HEK293T (cell line): ENCODE measurements around the gene CRHR2.

Experiments
- CTCF ChIA-PET: fragments of 350-600 bp; formaldehyde crosslinking; extraction: SDS; loops from one replicate; lab custom pipeline; 2021; ENCODE audit warnings: antibody characterized with exemption, inconsistent platforms; lab: Yijun Ruan, JAX
- POLR2A ChIA-PET: fragments of 350-600 bp; formaldehyde crosslinking; extraction: SDS; loops from one replicate; lab custom pipeline; 2020; ENCODE audit warnings: antibody characterized with exemption, inconsistent platforms; lab: Yijun Ruan, JAX
- DNase-seq: peaks from one replicate; pipeline ENCODE4 v3.0.0; 2012; ENCODE audit warnings: mixed read lengths; ENCODE audit errors: extremely low spot score
- ARNT ChIP-seq: fragments of 450-650 bp; IDR thresholded peaks from 2 replicates; pipeline ENCODE4 v1.6.1; 2017; ENCODE audit warnings: mild to moderate bottlenecking
- BHLHE40 ChIP-seq: fragments of 450-650 bp; IDR thresholded peaks from 2 replicates; pipeline ENCODE4 v1.6.1; 2016; ENCODE audit warnings: mild to moderate bottlenecking, moderate library complexity, borderline replicate concordance
- CTBP1 ChIP-seq: fragments of 450-650 bp; IDR thresholded peaks from 2 replicates; pipeline ENCODE4 v1.6.1; 2016; ENCODE audit warnings: borderline replicate concordance
- ELF4 ChIP-seq: fragments of 450-650 bp; IDR thresholded peaks from 2 replicates; pipeline ENCODE4 v1.6.1; 2017; ENCODE audit warnings: antibody characterized with exemption
- FOXA1 ChIP-seq: fragments of 450-650 bp; IDR thresholded peaks from 2 replicates; pipeline ENCODE4 v1.6.1; 2016; ENCODE audit warnings: mild to moderate bottlenecking
- FOXK2 ChIP-seq: fragments of 450-650 bp; IDR thresholded peaks from 2 replicates; pipeline ENCODE4 v1.6.1; 2016; ENCODE audit warnings: mild to moderate bottlenecking
- FOXM1 ChIP-seq: fragments of 450-650 bp; IDR thresholded peaks from 2 replicates; pipeline ENCODE4 v1.6.1; 2017; ENCODE audit warnings: mild to moderate bottlenecking, borderline replicate concordance
- HDGF ChIP-seq: fragments of 450-650 bp; IDR thresholded peaks from 2 replicates; pipeline ENCODE4 v1.6.1; 2017; ENCODE audit warnings: antibody characterized with exemption, borderline replicate concordance
- L3MBTL2 ChIP-seq: fragments of 450-650 bp; conservative IDR thresholded peaks from 2 replicates; pipeline ENCODE4 v1.6.1; 2016; ENCODE audit warnings: mild to moderate bottlenecking
- LEF1 ChIP-seq: fragments of 450-650 bp; IDR thresholded peaks from 2 replicates; pipeline ENCODE4 v1.6.1; 2017; ENCODE audit warnings: mild to moderate bottlenecking, borderline replicate concordance
- NFRKB ChIP-seq: fragments of 450-650 bp; IDR thresholded peaks from 2 replicates; pipeline ENCODE4 v1.6.1; 2016; ENCODE audit warnings: mild to moderate bottlenecking, moderate library complexity
- PKNOX1 ChIP-seq: fragments of 450-650 bp; IDR thresholded peaks from 2 replicates; pipeline ENCODE4 v1.6.1; 2016
- SP1 ChIP-seq: fragments of 450-650 bp; IDR thresholded peaks from 2 replicates; pipeline ENCODE4 v1.6.1; 2017
- SUZ12 ChIP-seq: fragments of 450-650 bp; IDR thresholded peaks from 2 replicates; pipeline ENCODE4 v1.6.1; 2016; ENCODE audit warnings: mild to moderate bottlenecking
- TARDBP ChIP-seq: fragments of 450-650 bp; IDR thresholded peaks from 2 replicates; pipeline ENCODE4 v1.6.1; 2016
- ZNF384 ChIP-seq: fragments of 450-650 bp; IDR thresholded peaks from 2 replicates; pipeline ENCODE4 v1.6.1; 2016

The CRHR2 gene

DNA sequence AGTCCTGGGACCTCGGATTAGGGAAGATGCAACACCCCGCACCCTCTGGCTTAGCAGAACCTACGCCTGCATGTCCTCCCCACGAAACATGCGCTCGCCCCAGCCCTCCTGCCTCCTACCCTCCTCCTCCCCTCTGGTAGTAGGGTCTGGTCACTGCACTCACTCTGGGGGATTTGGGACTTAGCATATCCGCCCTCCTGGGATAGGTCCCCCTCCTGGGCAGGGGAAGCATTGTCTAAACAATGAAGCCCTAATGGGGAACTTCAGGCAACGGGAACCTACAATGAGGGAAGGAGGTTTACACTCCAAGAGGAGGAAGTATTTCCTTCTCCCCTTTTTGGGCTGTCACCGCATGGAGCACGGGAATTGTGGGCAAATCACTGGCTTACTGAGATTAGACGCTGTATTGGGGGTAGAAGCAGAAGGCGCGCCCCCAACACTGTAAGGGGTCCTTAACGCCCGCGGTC is 892 bp downstream of the CRHR2 start:
- POLR2A ChIA-PET: no interaction called here
- CTCF ChIA-PET: interaction anchor here (0.9 kb wide), 1 partner anchor 8 kb away, joined by 3 read pairs; no protein-coding TSS in a partner anchor
- no peak for DNase-seq
- TF ChIP-seq NFRKB: no peak
- TF ChIP-seq BHLHE40: no peak
- no peak for TF ChIP-seq FOXM1
- no peak for TF ChIP-seq SP1
- no peak for TF ChIP-seq LEF1
- TF ChIP-seq TARDBP: no peak
- TF ChIP-seq L3MBTL2: no peak
- no peak for TF ChIP-seq HDGF
- no peak for TF ChIP-seq SUZ12
- TF ChIP-seq ARNT: no peak
- no peak for TF ChIP-seq ZNF384
- no peak for TF ChIP-seq CTBP1
- no peak for TF ChIP-seq FOXK2
- TF ChIP-seq FOXA1: no peak

GRCh38 chr7:30679664-30680063 is 2.6 kb downstream of the CRHR2 start:
- TF ChIP-seq L3MBTL2: no peak
- no peak for TF ChIP-seq SP1
- TF ChIP-seq NFRKB: no peak
- no peak for TF ChIP-seq PKNOX1
- TF ChIP-seq HDGF: no peak
- TF ChIP-seq FOXK2: no peak
- TF ChIP-seq SUZ12: no peak
- TF ChIP-seq LEF1: no peak
- TF ChIP-seq BHLHE40: no peak
- TF ChIP-seq TARDBP: no peak
- no peak for TF ChIP-seq ARNT
- TF ChIP-seq FOXA1: no peak
- TF ChIP-seq FOXM1: no peak
- no peak for TF ChIP-seq CTBP1
- TF ChIP-seq ZNF384: no peak
- no peak for TF ChIP-seq ELF4
- no peak for DNase-seq
- POLR2A ChIA-PET: no interaction called here
- CTCF ChIA-PET: no interaction called here

DNA sequence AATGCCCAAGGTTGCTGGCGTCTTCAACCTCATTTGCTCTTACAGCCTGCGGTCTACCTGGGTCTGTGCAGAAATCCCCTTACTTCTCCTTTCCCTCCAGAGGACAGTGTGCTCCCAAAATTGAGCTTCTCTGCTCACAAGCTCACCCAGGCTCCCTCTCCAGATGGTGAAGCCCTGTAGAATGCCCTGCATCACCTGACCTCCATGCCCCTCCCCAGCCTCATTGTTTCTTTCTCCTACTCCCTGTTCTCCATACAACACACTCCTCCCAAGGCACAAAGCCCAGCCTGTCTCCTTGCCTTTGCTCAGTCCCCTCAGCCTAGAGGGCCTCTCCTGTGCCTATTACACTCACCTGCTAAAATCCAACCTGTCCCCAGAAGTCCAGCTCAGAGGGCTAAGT is 3.5 kb downstream of the CRHR2 start:
- POLR2A ChIA-PET: no interaction called here

DNA sequence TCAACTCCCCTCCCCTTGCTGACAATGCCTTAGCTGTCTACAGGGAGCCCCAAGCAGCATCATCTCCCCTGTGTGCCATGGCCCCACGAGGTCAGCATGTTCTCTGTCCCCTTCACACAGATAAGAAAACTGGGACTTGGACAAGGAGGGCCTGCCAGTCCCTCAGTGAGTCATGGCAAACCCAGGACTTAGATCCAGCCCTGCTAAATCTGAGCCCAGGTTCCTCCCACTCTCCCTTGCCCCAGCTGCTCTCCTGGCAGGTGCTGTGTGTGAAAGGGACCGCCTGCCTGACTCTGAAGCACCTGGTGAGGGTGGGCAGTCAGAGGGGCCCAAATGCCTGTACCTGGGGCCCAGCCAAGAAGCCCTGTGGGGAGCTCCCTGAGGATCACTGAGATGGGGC is 7.4 kb downstream of the CRHR2 start:
- ChIA-PET CTCF (interaction anchor here (0.6 kb wide), 1 partner anchor 79 kb away, joined by 3 read pairs; no protein-coding TSS in a partner anchor), POLR2A (interaction anchor here (0.7 kb wide), 1 partner anchor 15 kb away, joined by 3 read pairs; no protein-coding TSS in a partner anchor)
- TF ChIP-seq FOXA1: no peak
- TF ChIP-seq NFRKB: no peak
- TF ChIP-seq BHLHE40: no peak
- TF ChIP-seq SUZ12: no peak
- no peak for TF ChIP-seq L3MBTL2
- no peak for TF ChIP-seq ARNT
- TF ChIP-seq ELF4: no peak
- no peak for DNase-seq

More for the DNA sequence above, 3.5 kb downstream of the CRHR2 start:
- CTCF ChIA-PET: interaction anchor here (0.5 to 0.9 kb wide), 2 partner anchors 66 to 1685 kb away, joined by 3 to 4 read pairs; no protein-coding TSS in a partner anchor
- TF ChIP-seq L3MBTL2: no peak
- TF ChIP-seq ARNT: no peak
- no peak for TF ChIP-seq FOXA1
- no peak for TF ChIP-seq PKNOX1
- TF ChIP-seq FOXK2: no peak
- TF ChIP-seq LEF1: no peak
- TF ChIP-seq TARDBP: no peak
- TF ChIP-seq HDGF: no peak
- TF ChIP-seq CTBP1: no peak
- TF ChIP-seq SP1: no peak
- TF ChIP-seq ZNF384: no peak
- no peak for TF ChIP-seq FOXM1
- no peak for TF ChIP-seq NFRKB
- no peak for TF ChIP-seq SUZ12
- TF ChIP-seq ELF4: no peak
- TF ChIP-seq BHLHE40: no peak
- no peak for DNase-seq

- ChIA-PET CTCF (no interaction called here), POLR2A (interaction anchor here (0.7 kb wide), 1 partner anchor 15 kb away, joined by 3 read pairs; no protein-coding TSS in a partner anchor)
- no peak for TF ChIP-seq SUZ12
- TF ChIP-seq TARDBP: no peak
- no peak for DNase-seq
These were observed 7.8 kb downstream of the CRHR2 start for GRCh38 chr7:30674420-30674819.

DNA sequence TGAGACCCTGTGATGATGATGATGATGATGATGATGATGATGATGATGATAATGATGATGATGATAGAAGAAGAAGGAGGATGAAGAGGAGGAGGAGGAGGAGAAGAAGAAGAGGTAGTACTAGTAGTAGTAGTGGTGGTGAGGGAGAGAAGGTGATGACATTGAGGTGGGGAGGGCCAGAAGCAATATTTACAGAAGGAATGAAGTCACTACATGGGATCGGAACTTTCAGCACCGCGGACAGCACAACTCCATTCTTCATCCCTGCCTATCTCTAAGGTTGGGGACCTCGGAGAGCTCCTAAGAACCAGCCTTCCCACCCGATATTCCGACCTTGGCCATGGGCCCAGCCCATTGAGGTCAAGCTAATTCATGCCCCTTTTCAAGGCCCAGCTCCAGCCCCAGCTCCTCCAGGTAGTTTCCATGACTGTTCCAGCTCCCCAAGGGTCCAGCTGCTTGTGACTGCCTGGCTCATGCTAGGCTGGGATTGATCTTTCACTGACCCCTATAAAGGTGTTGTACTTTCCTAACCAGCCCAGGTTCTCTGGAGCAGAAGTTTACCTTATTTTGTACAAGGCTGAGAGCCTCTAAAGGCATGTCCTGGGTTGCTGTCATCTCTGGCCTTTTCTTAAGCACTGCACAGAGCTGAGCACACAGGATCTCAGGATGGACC is 10.3 kb downstream of the CRHR2 start:
- TF ChIP-seq L3MBTL2 (no peak), CTBP1 (no peak), FOXM1 (no peak), FOXA1 (no peak), NFRKB (no peak), PKNOX1 (no peak), ELF4 (no peak), SUZ12 (no peak), LEF1 (no peak), FOXK2 (no peak), SP1 (no peak), ZNF384 (no peak), ARNT (no peak)
- CTCF ChIA-PET: interaction anchor here (0.6 kb wide), 1 partner anchor 311 kb away, joined by 3 read pairs; no protein-coding TSS in a partner anchor
- DNase-seq: peak; percentile 64
- POLR2A ChIA-PET: no interaction called here
